ENCODE data around the gene CCND2. TPM values are rescaled to one million over a fixed set of nuclear protein-coding genes. Genes with fewer than 3 reads are reported as not detected.

The CCND2 gene
- total and polyA plus RNA-seq, 2 of the 4 experiments (the other 2 are of a cell fraction), result 1.1 to 2.3 TPM

GRCh38 chr12:4289998-4290790 lies 16.6 kb downstream of the CCND2 start:
- H3K23ac ChIP-seq (ENCODE audit: low read depth, low read length), result no peak overlapping the region
- in situ Hi-C loops (cut with MboI; ENCODE audit: low sequenced_read_pairs), result loop anchor here (5.0 kb wide), 1 partner anchor 298 kb away; no protein-coding TSS in a partner anchor
- intact Hi-C loops (cut with micrococcal nuclease), result no loop called here
- H2AK9ac ChIP-seq (replicated peaks; ENCODE audit: low read depth, low read length, poor library complexity), result no peak overlapping the region
- H3K4ac ChIP-seq (ENCODE audit: low read depth, low read length), result no peak overlapping the region
- no peak overlapping the region for H2BK20ac ChIP-seq (ENCODE audit: low read depth, low read length)
- ATAC-seq (ENCODE audit: low read depth) (no peak), DNase-seq (no peak)
- no peak overlapping the region for H2BK15ac ChIP-seq (ENCODE audit: low read depth, low read length)
- no peaks in the 10 kb centered on the region for H3K9me1 ChIP-seq (ENCODE audit: insufficient read depth, low read length)
- H3K79me1 ChIP-seq (ENCODE audit: low read depth in 1 of 2, low read length in 2 of 2), result no peaks in the 10 kb centered on the region
- no peak overlapping the region for H4K5ac ChIP-seq (ENCODE audit: low read depth, low read length)
- no peak overlapping the region for H3K4me3 ChIP-seq (ENCODE audit: insufficient read depth, low read depth, low read length)
- H3K18ac ChIP-seq (ENCODE audit: low read depth, low read length), result no peak overlapping the region
- H3K9me3 ChIP-seq (ENCODE audit: control insufficient read depth, insufficient read depth, low read length), result no peaks in the 10 kb centered on the region
- H3K27me3 ChIP-seq (ENCODE audit: control insufficient read depth, insufficient read depth, low read length), result no peaks in the 10 kb centered on the region; the same call in 1 of the 2 replicates
- no TSS peak for BruUV-seq (replicated peaks)
- no peak overlapping the region for H3K56ac ChIP-seq (ENCODE audit: extremely low read depth, insufficient read depth, low read length)
- H4K91ac ChIP-seq (ENCODE audit: insufficient read depth, low read depth, low read length), result no peak overlapping the region
- H2AK5ac ChIP-seq (ENCODE audit: low read depth, low read length), result no peak overlapping the region
- WGBS, 2 experiments (ENCODE audit: extremely low coverage in 2 of 2, insufficient read length in 1 of 2), result 73% methylated on average over 14 of the region's 28 CpGs; no CpG with 5 or more reads in 1 of the 2 experiments
- no peak overlapping the region for H3K27ac ChIP-seq (ENCODE audit: insufficient read depth, low read length)
- H3K4me1 ChIP-seq (ENCODE audit: control insufficient read depth, insufficient read depth, low read length), result no peaks in the 10 kb centered on the region
- dilution Hi-C loops (cut with HindIII; ENCODE audit: low sequenced_read_pairs, unreplicated experiment), result no loop called here
- H3K14ac ChIP-seq (replicated peaks; ENCODE audit: low read depth, low read length), result no peak overlapping the region
- TF ChIP-seq RFX5 (IDR thresholded peaks at IDR 0.05; ENCODE audit: low read depth, low read length), result no peak
- TF ChIP-seq CHD1 (IDR thresholded peaks at IDR 0.05; ENCODE audit: low read depth, low read length), result no peak
- TF ChIP-seq USF2 (IDR thresholded peaks at IDR 0.05; ENCODE audit: low read depth, low read length), result no peak
- TF ChIP-seq FOS (IDR thresholded peaks at IDR 0.05; ENCODE audit: low read depth, low read length), result no peak
- no peak for TF ChIP-seq MAZ (IDR thresholded peaks at IDR 0.05; ENCODE audit: borderline replicate concordance, low read depth, low read length)
- no peak for TF ChIP-seq BHLHE40 (IDR thresholded peaks at IDR 0.05; ENCODE audit: low read depth, low read length)
- no peak for TF ChIP-seq MXI1 (IDR thresholded peaks at IDR 0.05; ENCODE audit: borderline replicate concordance, low read depth, low read length)
- TF ChIP-seq, protein P1, sequence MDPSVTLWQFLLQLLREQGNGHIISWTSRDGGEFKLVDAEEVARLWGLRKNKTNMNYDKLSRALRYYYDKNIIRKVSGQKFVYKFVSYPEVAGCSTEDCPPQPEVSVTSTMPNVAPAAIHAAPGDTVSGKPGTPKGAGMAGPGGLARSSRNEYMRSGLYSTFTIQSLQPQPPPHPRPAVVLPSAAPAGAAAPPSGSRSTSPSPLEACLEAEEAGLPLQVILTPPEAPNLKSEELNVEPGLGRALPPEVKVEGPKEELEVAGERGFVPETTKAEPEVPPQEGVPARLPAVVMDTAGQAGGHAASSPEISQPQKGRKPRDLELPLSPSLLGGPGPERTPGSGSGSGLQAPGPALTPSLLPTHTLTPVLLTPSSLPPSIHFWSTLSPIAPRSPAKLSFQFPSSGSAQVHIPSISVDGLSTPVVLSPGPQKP (IDR thresholded peaks at IDR 0.05; ENCODE audit: borderline replicate concordance, low read depth, low read length), result no peak
- TF ChIP-seq MAFK (IDR thresholded peaks at IDR 0.05; ENCODE audit: low read depth, low read length), result no peak
- H4K20me1 ChIP-seq (ENCODE audit: insufficient read depth, low read length), result no peaks in the 10 kb centered on the region
- ChIA-PET CTCF (no interaction called here), POLR2A (ENCODE audit: unreplicated experiment) (no interaction called here)
- H2BK120ac ChIP-seq (ENCODE audit: low read depth, low read length), result no peak overlapping the region
- no peak overlapping the region for H3K9ac ChIP-seq (ENCODE audit: low read depth, low read length)
- no peak overlapping the region for H2BK5ac ChIP-seq (ENCODE audit: low read depth, low read length, poor library complexity, severe bottlenecking)
- H3K4me2 ChIP-seq (ENCODE audit: low read depth, low read length), result no peak overlapping the region
- H3K36me3 ChIP-seq (ENCODE audit: control insufficient read depth, insufficient read depth, low read length), result no peaks in the 10 kb centered on the region
- no peak overlapping the region for H4K8ac ChIP-seq (ENCODE audit: low read depth in 2 of 2, low read length in 2 of 2)
- no peak overlapping the region for H2AFZ ChIP-seq (replicated peaks; ENCODE audit: low read length, poor library complexity)

Data from IMR-90 (cell line).